ENCODE results near the gene HOXC11. TPM values are rescaled to one million over a fixed set of nuclear protein-coding genes. Genes with fewer than 3 reads are reported as not detected.

HOXC11 gene
- total RNA-seq, 4 donors from 2014 or later, result not detected

DNA sequence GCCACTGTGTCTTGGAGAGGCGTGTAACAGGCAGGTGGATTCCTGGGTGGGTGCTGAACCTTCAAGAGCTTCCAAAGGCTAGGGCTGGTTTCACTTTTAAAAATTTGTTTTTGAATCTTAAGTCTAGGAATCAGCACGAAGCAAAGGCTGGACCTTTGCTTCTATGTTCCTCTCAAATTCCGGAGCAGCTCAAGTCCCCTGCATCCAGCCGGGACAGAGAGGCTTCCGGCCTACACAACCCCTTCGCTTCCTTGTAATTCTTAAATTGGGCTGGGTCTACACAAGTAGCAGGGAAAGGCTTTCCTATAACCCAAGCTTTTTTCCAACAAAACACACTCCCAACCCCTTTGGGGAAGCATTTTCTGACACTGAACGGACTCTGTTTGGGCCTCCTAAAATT is 9.9 kb upstream of the HOXC11 start:
- Histone ChIP-seq H3K4me1 (peaks cover 0 to 39% (median 12%) of the 10 kb centered on the region in 3 donors), H3K27me3 (peaks cover 100% of the 10 kb centered on the region), H3K27ac (no peak overlapping the region), H3K36me3 (no peaks in the 10 kb centered on the region), H3K4me3 (no peak overlapping the region), H3K9me3 (no peaks in the 10 kb centered on the region)
- 20 to 25% methylated on average over 2 to 7 of the region's 7 CpGs for WGBS, 2 donors (ENCODE audit: low coverage in 1 of 2)
- TF ChIP-seq EP300 (IDR thresholded peaks at IDR 0.05), result no peak
- no peak for TF ChIP-seq POLR2A (IDR thresholded peaks at IDR 0.05)
- TF ChIP-seq CTCF (IDR thresholded peaks at IDR 0.05), result no peak
- no peak for TF ChIP-seq POLR2AphosphoS5 (IDR thresholded peaks at IDR 0.05)
- no peak for ATAC-seq

- no peak overlapping the region for H3K4me3 ChIP-seq
- H3K27ac ChIP-seq, result no peak overlapping the region
- H3K27me3 ChIP-seq, result peaks cover 100% of the 10 kb centered on the region
- no peak for ATAC-seq
- H3K36me3 ChIP-seq, result no peaks in the 10 kb centered on the region
- 6 to 12% methylated on average over 19 to 21 of the region's 38 CpGs for WGBS, 2 donors (ENCODE audit: low coverage in 1 of 2)
- H3K4me1 ChIP-seq, result peaks cover 0 to 39% (median 12%) of the 10 kb centered on the region in 3 donors
- TF ChIP-seq CTCF (IDR thresholded peaks at IDR 0.05) (no peak), POLR2AphosphoS5 (IDR thresholded peaks at IDR 0.05) (no peak), POLR2A (IDR thresholded peaks at IDR 0.05) (no peak), EP300 (IDR thresholded peaks at IDR 0.05) (no peak)
- no peaks in the 10 kb centered on the region for H3K9me3 ChIP-seq
Measured at GRCh38 chr12:53963434-53964314, 9.3 kb upstream of the HOXC11 start.

DNA sequence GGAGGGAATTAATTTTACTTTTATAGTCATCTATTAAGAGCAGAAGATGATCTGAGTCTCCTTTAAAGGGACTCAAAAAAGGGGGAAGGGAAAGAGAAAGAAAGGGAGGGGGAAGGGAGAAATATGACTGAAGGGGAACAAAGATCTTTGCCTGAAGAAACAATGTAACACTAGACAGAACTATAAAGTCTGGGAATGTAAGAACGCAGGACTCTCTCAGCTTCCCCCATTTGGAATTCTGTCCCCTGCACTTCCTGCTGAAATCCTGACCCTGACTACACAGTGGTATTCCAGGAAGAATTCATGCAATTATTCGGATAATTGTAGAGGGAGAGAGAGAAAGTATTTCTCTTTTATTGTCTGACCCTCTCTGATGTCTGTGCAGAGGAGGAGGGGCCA is 8.6 kb upstream of the HOXC11 start:
- Histone ChIP-seq H3K27me3 (peaks cover 100% of the 10 kb centered on the region), H3K27ac (no peak overlapping the region), H3K4me3 (no peak overlapping the region), H3K9me3 (no peaks in the 10 kb centered on the region), H3K4me1 (peaks cover 0 to 39% (median 12%) of the 10 kb centered on the region in 3 donors), H3K36me3 (no peaks in the 10 kb centered on the region)
- WGBS, 2 donors (ENCODE audit: low coverage in 1 of 2), result 8 to 10% methylated on average over 1 to 2 of the region's 2 CpGs
- ATAC-seq, result no peak
- TF ChIP-seq CTCF (IDR thresholded peaks at IDR 0.05) (no peak), EP300 (IDR thresholded peaks at IDR 0.05) (no peak), POLR2A (IDR thresholded peaks at IDR 0.05) (no peak), POLR2AphosphoS5 (IDR thresholded peaks at IDR 0.05) (no peak)

DNA sequence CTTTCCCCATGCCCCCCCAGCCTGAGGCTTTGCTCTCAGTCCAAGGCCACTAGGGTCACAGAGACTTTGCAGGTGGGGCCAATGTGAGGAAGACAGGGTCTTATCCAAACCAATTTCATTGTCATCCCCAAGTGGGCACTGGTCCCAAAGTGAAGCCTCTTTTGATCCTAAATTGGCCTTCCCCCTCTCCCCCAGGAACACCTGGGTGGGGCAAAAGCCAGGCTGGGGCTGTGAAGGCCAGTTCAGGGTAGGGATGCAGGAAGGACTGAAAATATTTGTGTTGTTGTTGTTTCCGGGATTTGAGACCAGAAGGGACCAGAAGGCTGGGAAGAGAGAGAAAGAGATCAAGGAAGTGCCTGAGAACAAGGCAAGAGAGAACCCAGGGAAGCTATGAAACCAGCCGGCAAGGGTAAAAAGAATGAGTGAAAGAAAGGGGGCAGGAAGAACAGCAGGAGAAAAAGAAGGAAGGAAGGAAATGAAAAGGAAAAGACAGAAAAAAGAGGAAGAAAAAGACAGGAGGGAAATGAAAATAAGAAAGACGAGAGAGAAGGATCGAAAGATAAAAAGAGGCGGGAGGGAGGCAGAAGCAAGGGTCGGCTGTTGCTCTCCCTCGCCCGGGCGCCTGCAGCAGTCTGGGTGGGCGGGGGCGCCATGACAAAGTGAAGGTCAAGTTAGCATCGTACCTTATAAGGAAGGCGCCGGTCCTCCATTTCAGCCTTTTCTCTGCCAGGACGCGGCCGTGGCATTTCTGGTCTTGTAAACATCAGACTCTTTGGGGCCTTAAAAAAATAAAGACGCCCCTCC is 7.4 kb upstream of the HOXC11 start:
- no peak overlapping the region for H3K27ac ChIP-seq
- TF ChIP-seq POLR2A (IDR thresholded peaks at IDR 0.05), result no peak
- no peak for TF ChIP-seq POLR2AphosphoS5 (IDR thresholded peaks at IDR 0.05)
- no peak for TF ChIP-seq CTCF (IDR thresholded peaks at IDR 0.05)
- TF ChIP-seq EP300 (IDR thresholded peaks at IDR 0.05), result no peak
- H3K27me3 ChIP-seq, result peaks cover 100% of the 10 kb centered on the region
- no peak for ATAC-seq
- H3K36me3 ChIP-seq, result no peaks in the 10 kb centered on the region
- no peak overlapping the region for H3K4me3 ChIP-seq
- no peaks in the 10 kb centered on the region for H3K9me3 ChIP-seq
- WGBS, 2 donors (ENCODE audit: low coverage in 1 of 2), result 4 to 5% methylated on average over 13 to 18 of the region's 18 CpGs
- peaks cover 0 to 37% (median 12%) of the 10 kb centered on the region in 3 donors for H3K4me1 ChIP-seq

Data from gastroesophageal sphincter (tissue), 4 donors.